ENCODE results near the gene DGKG. TPM values are rescaled to one million over a fixed set of nuclear protein-coding genes. Genes with fewer than 3 reads are reported as not detected.

The DGKG gene
- total and polyA plus RNA-seq, 7 donors: 0.60 to 30.7 (median 6.1) TPM

DNA sequence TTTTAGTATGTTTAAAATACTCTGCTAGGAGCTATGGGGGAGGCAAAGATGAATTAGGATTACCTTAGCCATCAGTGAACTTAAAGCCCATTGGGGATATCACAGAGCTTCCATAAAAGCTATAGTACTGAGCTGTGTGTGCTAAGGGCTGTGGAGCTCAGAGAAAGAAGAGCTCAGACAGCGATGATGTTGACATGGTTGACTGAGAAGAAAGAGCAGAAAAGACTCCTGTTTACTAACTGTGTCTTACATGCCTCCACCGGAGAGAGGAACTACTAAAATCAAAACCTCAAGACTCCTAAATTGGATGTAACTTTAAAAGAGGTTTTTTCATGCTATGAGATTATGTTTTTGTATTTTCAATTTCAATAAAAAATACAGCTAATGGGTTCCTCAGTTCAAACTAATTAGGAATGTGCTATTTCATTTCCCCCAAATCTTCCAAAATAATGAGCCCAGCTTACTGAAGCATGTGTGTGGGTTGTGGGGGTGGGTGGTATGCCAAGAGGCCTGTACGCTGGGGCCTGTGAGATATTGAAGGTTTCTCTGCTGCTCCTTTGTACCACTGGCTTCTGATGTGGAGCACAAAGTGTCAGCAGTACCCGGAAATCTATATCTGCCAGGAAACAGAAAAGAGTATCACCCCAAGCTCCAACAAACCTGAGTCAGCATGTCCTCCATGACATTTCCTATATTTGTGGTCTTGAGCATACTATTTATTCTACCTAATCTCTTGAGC, 22.7 kb downstream of the DGKG start:
- H3K4me1 ChIP-seq: peaks cover 0 to 10% (median 4%) of the 10 kb centered on the region in 4 donors
- H3K4me3 ChIP-seq: no peak overlapping the region
- no peak overlapping the region for H3K27ac ChIP-seq
- H3K9me3 ChIP-seq: no peaks in the 10 kb centered on the region
- no peaks in the 10 kb centered on the region for H3K27me3 ChIP-seq
- TF ChIP-seq POLR2A (IDR thresholded peaks at IDR 0.05): no peak
- no peak for TF ChIP-seq POLR2AphosphoS5 (IDR thresholded peaks at IDR 0.05)
- TF ChIP-seq, protein P1, sequence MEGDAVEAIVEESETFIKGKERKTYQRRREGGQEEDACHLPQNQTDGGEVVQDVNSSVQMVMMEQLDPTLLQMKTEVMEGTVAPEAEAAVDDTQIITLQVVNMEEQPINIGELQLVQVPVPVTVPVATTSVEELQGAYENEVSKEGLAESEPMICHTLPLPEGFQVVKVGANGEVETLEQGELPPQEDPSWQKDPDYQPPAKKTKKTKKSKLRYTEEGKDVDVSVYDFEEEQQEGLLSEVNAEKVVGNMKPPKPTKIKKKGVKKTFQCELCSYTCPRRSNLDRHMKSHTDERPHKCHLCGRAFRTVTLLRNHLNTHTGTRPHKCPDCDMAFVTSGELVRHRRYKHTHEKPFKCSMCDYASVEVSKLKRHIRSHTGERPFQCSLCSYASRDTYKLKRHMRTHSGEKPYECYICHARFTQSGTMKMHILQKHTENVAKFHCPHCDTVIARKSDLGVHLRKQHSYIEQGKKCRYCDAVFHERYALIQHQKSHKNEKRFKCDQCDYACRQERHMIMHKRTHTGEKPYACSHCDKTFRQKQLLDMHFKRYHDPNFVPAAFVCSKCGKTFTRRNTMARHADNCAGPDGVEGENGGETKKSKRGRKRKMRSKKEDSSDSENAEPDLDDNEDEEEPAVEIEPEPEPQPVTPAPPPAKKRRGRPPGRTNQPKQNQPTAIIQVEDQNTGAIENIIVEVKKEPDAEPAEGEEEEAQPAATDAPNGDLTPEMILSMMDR (IDR thresholded peaks at IDR 0.05): no peak
- TF ChIP-seq EP300 (IDR thresholded peaks at IDR 0.05): no peak
- intact Hi-C loops (cut with DNase I): no loop called here
- no peak for DNase-seq
- 54 to 73% methylated on average over 4 of the region's 4 CpGs for WGBS, 2 donors
- no peaks in the 10 kb centered on the region for H3K36me3 ChIP-seq

DNA sequence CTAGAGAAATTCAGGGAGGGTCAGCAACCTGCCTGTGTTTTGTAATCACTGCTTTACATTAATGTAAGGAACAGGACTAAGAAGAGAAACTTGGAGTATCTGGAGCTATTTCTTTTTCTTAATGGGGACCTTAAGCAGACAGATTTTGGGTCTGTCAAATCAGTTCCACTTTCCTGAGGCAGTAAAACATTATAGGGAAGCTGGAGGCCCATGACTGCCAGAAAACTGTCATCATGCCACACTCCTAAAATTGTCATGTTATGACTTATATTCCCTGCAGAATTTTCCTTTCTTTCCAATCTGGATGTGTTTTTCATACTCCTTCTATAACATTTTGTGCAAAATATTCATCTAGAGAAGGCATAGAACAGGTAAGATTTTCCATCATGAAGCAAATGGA, 28.8 kb downstream of the DGKG start:
- H3K4me3 ChIP-seq: no peak overlapping the region
- no peak for DNase-seq
- H3K4me1 ChIP-seq: peaks cover 0 to 8% (median 3%) of the 10 kb centered on the region in 4 donors
- no peaks in the 10 kb centered on the region for H3K9me3 ChIP-seq
- no peak for TF ChIP-seq EP300 (IDR thresholded peaks at IDR 0.05)
- TF ChIP-seq POLR2AphosphoS5 (IDR thresholded peaks at IDR 0.05): no peak
- TF ChIP-seq, protein P1 (IDR thresholded peaks at IDR 0.05): no peak
- TF ChIP-seq POLR2A (IDR thresholded peaks at IDR 0.05): no peak
- H3K27ac ChIP-seq: no peak overlapping the region
- H3K36me3 ChIP-seq: no peaks in the 10 kb centered on the region
- no peaks in the 10 kb centered on the region for H3K27me3 ChIP-seq
- intact Hi-C loops (cut with DNase I): no loop called here

GRCh38 chr3:186330772-186331460, 31.1 kb downstream of the DGKG start:
- no peaks in the 10 kb centered on the region for H3K36me3 ChIP-seq
- no peak overlapping the region for H3K27ac ChIP-seq
- 86 to 88% methylated on average over 6 of the region's 6 CpGs for WGBS, 2 donors
- TF ChIP-seq POLR2A (IDR thresholded peaks at IDR 0.05) (no peak), POLR2AphosphoS5 (IDR thresholded peaks at IDR 0.05) (no peak), EP300 (IDR thresholded peaks at IDR 0.05) (no peak)
- TF ChIP-seq, protein P1 (IDR thresholded peaks at IDR 0.05): no peak
- no peaks in the 10 kb centered on the region for H3K27me3 ChIP-seq
- H3K4me1 ChIP-seq: peaks cover 0 to 8% (median 3%) of the 10 kb centered on the region in 4 donors
- DNase-seq: no peak
- H3K4me3 ChIP-seq: no peak overlapping the region
- intact Hi-C loops (cut with DNase I): no loop called here
- no peaks in the 10 kb centered on the region for H3K9me3 ChIP-seq

GRCh38 chr3:186329589-186329988, 32.4 kb downstream of the DGKG start:
- WGBS, 2 donors: 76 to 87% methylated on average over 1 of the region's 1 CpG
- DNase-seq: no peak
- TF ChIP-seq, protein P1 (IDR thresholded peaks at IDR 0.05): no peak
- Histone ChIP-seq H3K36me3 (no peaks in the 10 kb centered on the region), H3K4me1 (peaks cover 0 to 8% (median 3%) of the 10 kb centered on the region in 4 donors), H3K27me3 (no peaks in the 10 kb centered on the region), H3K9me3 (no peaks in the 10 kb centered on the region), H3K27ac (no peak overlapping the region), H3K4me3 (no peak overlapping the region)
- intact Hi-C loops (cut with DNase I): no loop called here
